ENCODE measurements around the gene NPY.
"Not testable (repeated sequence)": the region's sequence is repeated elsewhere in the genome, so short reads cannot be mapped to it uniquely, and the experiment has no call there.

Gene NPY

GRCh38 chr7:24283897-24284698, at the start of gene NPY:
Gene NPY (plus strand): TSS chr7:24284190. CDS start chr7:24285241, 1,051 bp downstream.
- DNase-seq: no peak

GRCh38 chr7:24239260-24239659, 44.7 kb upstream of the NPY start:
- DNase-seq: no peak

- no peak for DNase-seq
Measured at GRCh38 chr7:24241206-24241605, 42.8 kb upstream of the NPY start.

- DNase-seq: no peak
Measured at GRCh38 chr7:24244554-24244953, 39.4 kb upstream of the NPY start.

GRCh38 chr7:24245362-24245761, 38.6 kb upstream of the NPY start:
- DNase-seq: no peak

- no peak for DNase-seq
Measured at GRCh38 chr7:24249266-24249665, 34.7 kb upstream of the NPY start.

GRCh38 chr7:24251568-24251967, 32.4 kb upstream of the NPY start:
- no peak for DNase-seq

GRCh38 chr7:24255139-24255538, 28.9 kb upstream of the NPY start:
- no peak for DNase-seq

GRCh38 chr7:24258324-24258723, 25.7 kb upstream of the NPY start:
- not testable (repeated sequence) for DNase-seq

GRCh38 chr7:24271938-24272337, 12.1 kb upstream of the NPY start:
- no peak for DNase-seq

GRCh38 chr7:24279512-24279911, 4.5 kb upstream of the NPY start:
- no peak for DNase-seq

GRCh38 chr7:24283554-24283896, 465 bp upstream of the NPY start:
- no peak for DNase-seq

GRCh38 chr7:24284699-24285506, 913 bp downstream of the NPY start:
- DNase-seq: no peak

- peak; percentile 61 for DNase-seq
Measured at GRCh38 chr7:24290004-24290641, 6.1 kb downstream of the NPY start.

GRCh38 chr7:24291271-24291670, 7.3 kb downstream of the NPY start:
- DNase-seq: no peak

GRCh38 chr7:24297362-24297761, 13.4 kb downstream of the NPY start:
- no peak for DNase-seq

GRCh38 chr7:24298696-24299095, 14.7 kb downstream of the NPY start:
- DNase-seq: no peak

GRCh38 chr7:24299192-24299591, 15.2 kb downstream of the NPY start:
- no peak for DNase-seq

GRCh38 chr7:24301703-24302102, 17.7 kb downstream of the NPY start:
- DNase-seq: no peak

- DNase-seq: no peak
Measured at GRCh38 chr7:24304494-24305095, 20.6 kb downstream of the NPY start.

- DNase-seq: no peak
Measured at GRCh38 chr7:24307326-24307725, 23.3 kb downstream of the NPY start.

- no peak for DNase-seq
Measured at GRCh38 chr7:24312588-24312987, 28.6 kb downstream of the NPY start.

GRCh38 chr7:24313777-24314176, 29.8 kb downstream of the NPY start:
- no peak for DNase-seq
